GM12873 (cell line): ENCODE results near the gene MCF2L2.

Experiments
- CTCF ChIP-seq: IDR thresholded peaks from 2 replicates; pipeline ENCODE4 v1.5.1; 2012; ENCODE audit warnings: low read depth, mild to moderate bottlenecking, moderate library complexity, low read length, control low read depth; ENCODE audit not compliant: insufficient read depth; ENCODE audit errors: missing control alignments

Gene MCF2L2

DNA sequence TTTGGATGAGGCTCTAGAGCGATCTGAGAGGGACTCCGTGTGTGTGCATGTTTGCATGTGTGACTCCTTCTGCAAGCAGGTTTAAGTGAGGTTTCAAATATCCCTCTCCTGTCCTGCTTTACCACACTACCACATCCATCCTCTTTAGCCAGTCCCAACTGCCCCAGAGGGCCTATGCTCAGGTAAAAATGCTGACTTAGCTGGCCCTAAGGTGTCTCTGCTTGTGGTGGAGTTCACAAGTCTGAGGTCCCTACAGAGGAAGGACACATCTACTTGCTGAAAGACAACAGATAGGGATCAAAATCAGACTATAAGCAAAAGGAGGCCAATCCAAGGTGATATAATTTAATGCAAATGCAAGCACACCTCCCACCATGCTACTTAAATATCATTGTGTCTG, 88.2 kb downstream of the MCF2L2 start:
- TF ChIP-seq CTCF, result no peak

- TF ChIP-seq CTCF, result no peak
Measured at GRCh38 chr3:183339461-183340086, 88.8 kb downstream of the MCF2L2 start.

- TF ChIP-seq CTCF, result no peak
Measured at GRCh38 chr3:183338520-183338919, 89.9 kb downstream of the MCF2L2 start.

DNA sequence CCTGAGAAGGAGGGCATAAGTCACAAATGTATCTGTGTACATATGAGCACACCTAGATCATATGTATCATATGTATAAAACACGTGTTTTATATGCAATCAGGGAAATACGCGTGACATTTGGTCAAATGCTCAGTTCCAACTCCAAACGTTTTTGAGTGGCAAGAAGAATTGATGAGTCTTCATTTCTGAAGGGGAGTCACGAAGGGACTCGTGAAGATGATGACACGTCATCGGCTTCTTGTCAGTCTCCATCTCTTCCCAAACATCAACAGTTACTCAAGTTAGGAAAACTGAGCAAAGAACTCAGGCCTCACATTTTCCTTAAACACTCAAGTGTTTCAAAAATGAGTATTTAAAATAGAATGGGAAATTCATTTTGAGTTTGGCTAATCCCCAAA, 95.9 kb downstream of the MCF2L2 start:
- TF ChIP-seq CTCF, result no peak

- TF ChIP-seq CTCF, result no peak
Measured at GRCh38 chr3:183331498-183331897, 96.9 kb downstream of the MCF2L2 start.

- TF ChIP-seq CTCF, result no peak
Measured at GRCh38 chr3:183330881-183331280, 97.5 kb downstream of the MCF2L2 start.

- no peak for TF ChIP-seq CTCF
Measured at GRCh38 chr3:183329543-183329942, 98.9 kb downstream of the MCF2L2 start.
